H1 (cell line): ENCODE data around the gene RANBP9. TPM values are rescaled to one million over a fixed set of nuclear protein-coding genes. Genes with fewer than 3 reads are reported as not detected.

Experiments
- CTCF ChIA-PET: fragments of 300-600 bp; sonication (Branson Sonifier 250); formaldehyde crosslinking; loops from one replicate; lab custom pipeline; 2021; ENCODE audit not compliant: partially characterized antibody; lab: Charles Lee
- POLR2A ChIA-PET: fragments of 300-600 bp; sonication (Branson Sonifier 250); formaldehyde crosslinking; loops from one replicate; lab custom pipeline; 2021; ENCODE audit warnings: inconsistent platforms; ENCODE audit not compliant: partially characterized antibody; lab: Charles Lee
- DNase-seq, 2 experiments: peaks; one replicate each; pipeline versions ENCODE4 v3.0.0 to v3.0.0-alpha.2; 2010 to 2022; ENCODE audit warnings: low spot score in 2 of 2, low read depth in 1 of 2, mixed read lengths in 1 of 2
- FAIRE-seq: peaks from 2 replicates; lab custom pipeline; 2011; peaks lifted over from hg19 to GRCh38; lab: Jason Lieb, UNC
- H2AFZ ChIP-seq: 2 replicates; pipeline ENCODE4 v1.8.1; 2012; ENCODE audit warnings: low read length, inconsistent platforms
- H2AK5ac ChIP-seq: 2 replicates; pipeline ENCODE4 v1.6.1; 2013; ENCODE audit warnings: low read depth, low read length
- H2BK120ac ChIP-seq: replicated peaks from 2 replicates; pipeline ENCODE3; 2013; ENCODE audit warnings: low read depth, low read length, inconsistent platforms
- H2BK12ac ChIP-seq: 2 replicates; pipeline ENCODE4 v1.6.1; 2013; ENCODE audit warnings: low read depth, low read length
- H2BK15ac ChIP-seq: 2 replicates; pipeline ENCODE4 v1.6.1; 2013; ENCODE audit warnings: low read length
- H2BK20ac ChIP-seq: 2 replicates; pipeline ENCODE4 v1.6.1; 2013; ENCODE audit warnings: low read length
- H2BK5ac ChIP-seq: 2 replicates; pipeline ENCODE4 v1.6.1; 2013; ENCODE audit warnings: low read depth, low read length
- H3K14ac ChIP-seq: 2 replicates; pipeline ENCODE4 v1.6.1; 2013; ENCODE audit warnings: inconsistent platforms; ENCODE audit not compliant: insufficient read length
- H3K18ac ChIP-seq: 2 replicates; pipeline ENCODE4 v1.6.1; 2013; ENCODE audit warnings: low read length; ENCODE audit errors: extremely low read depth
- H3K23ac ChIP-seq: 2 replicates; pipeline ENCODE4 v1.6.1; 2013; ENCODE audit warnings: inconsistent platforms; ENCODE audit not compliant: insufficient read length
- H3K23me2 ChIP-seq: 2 replicates; pipeline ENCODE4 v1.6.1; 2013; ENCODE audit warnings: low read depth, low read length
- H3K27ac ChIP-seq: 2 replicates; pipeline ENCODE4 v1.6.1; 2011; ENCODE audit warnings: low read depth, low read length, inconsistent platforms
- H3K27me3 ChIP-seq, 4 experiments: replicated peaks in 1 of 4; 1 replicate in 1 of 4; 2 replicates in 3 of 4; pipeline versions ENCODE4 v1.6.1 to v1.8.1; 2011 to 2013; ENCODE audit warnings: low read length in 3 of 4, mild to moderate bottlenecking in 3 of 4, inconsistent platforms in 2 of 4, mixed read lengths in 2 of 4, moderate library complexity in 1 of 4; ENCODE audit not compliant: control insufficient read depth in 3 of 4, insufficient read depth in 3 of 4; ENCODE audit errors: extremely low read depth in 1 of 4
- H3K36me3 ChIP-seq, 4 experiments: 2 replicates each; pipeline versions ENCODE4 v1.6.1 to v1.8.1; 2011 to 2013; ENCODE audit warnings: mild to moderate bottlenecking in 4 of 4, low read length in 3 of 4, moderate library complexity in 2 of 4, control low read depth in 1 of 4, inconsistent platforms in 1 of 4; ENCODE audit not compliant: insufficient read depth in 4 of 4, control insufficient read depth in 2 of 4
- H3K4ac ChIP-seq: replicated peaks from 2 replicates; pipeline ENCODE3; 2013; ENCODE audit warnings: low read length, low read depth, mixed read lengths, inconsistent platforms; ENCODE audit not compliant: insufficient read length
- H3K4me1 ChIP-seq, 4 experiments: replicated peaks in 1 of 4; 1 replicate in 1 of 4; 2 replicates in 3 of 4; pipeline versions ENCODE4 v1.6.1 to v1.8.1; 2011 to 2013; ENCODE audit warnings: low read length in 3 of 4, inconsistent platforms in 2 of 4, mixed read lengths in 1 of 4; ENCODE audit not compliant: insufficient read depth in 4 of 4, control insufficient read depth in 3 of 4
- H3K4me2 ChIP-seq, 2 experiments: 2 replicates each; pipeline versions ENCODE4 v1.6.1 to v1.8.1; 2011 to 2013; ENCODE audit warnings: low read depth in 2 of 2, low read length in 2 of 2, control low read depth in 1 of 2, inconsistent platforms in 1 of 2, mild to moderate bottlenecking in 1 of 2; ENCODE audit not compliant: insufficient read depth in 1 of 2
- H3K4me3 ChIP-seq, 4 experiments: fragments of 200-600, 300-600 bp in 1 of 4; sonication (generic), shearing (Covaris generic), sonication (Bioruptor Twin) in 1 of 4; 2 replicates each; pipeline versions ENCODE4 v1.5.1 to v1.8.1; 2011 to 2016; ENCODE audit warnings: low read length in 4 of 4, low read depth in 3 of 4, control low read depth in 2 of 4, inconsistent platforms in 2 of 4, mild to moderate bottlenecking in 2 of 4, mixed read lengths in 1 of 4, moderate library complexity in 1 of 4; ENCODE audit not compliant: insufficient read depth in 2 of 4; ENCODE audit errors: extremely low read depth in 1 of 4
- H3K56ac ChIP-seq: replicated peaks from 2 replicates; pipeline ENCODE3; 2013; ENCODE audit warnings: low read depth, mild to moderate bottlenecking, mixed read lengths, low read length, inconsistent platforms; ENCODE audit not compliant: insufficient read length
- H3K79me1 ChIP-seq: 2 replicates; pipeline ENCODE4 v1.6.1; 2013; ENCODE audit warnings: low read depth, low read length, control low read depth
- H3K79me2 ChIP-seq, 2 experiments: 2 replicates each; pipeline versions ENCODE4 v1.6.1 to v1.8.1; 2012 to 2013; ENCODE audit warnings: low read length in 2 of 2, mild to moderate bottlenecking in 2 of 2, inconsistent platforms in 1 of 2; ENCODE audit not compliant: insufficient read depth in 2 of 2, control insufficient read depth in 1 of 2
- H3K9ac ChIP-seq, 4 experiments: replicated peaks in 1 of 4; 1 replicate in 1 of 4; 2 replicates in 3 of 4; pipeline versions ENCODE4 v1.6.1 to v1.8.1; 2011 to 2013; ENCODE audit warnings: low read depth in 3 of 4, low read length in 3 of 4, control low read depth in 2 of 4, mild to moderate bottlenecking in 2 of 4, moderate library complexity in 2 of 4, inconsistent platforms in 1 of 4; ENCODE audit errors: extremely low read depth in 1 of 4
- H3K9me3 ChIP-seq, 2 experiments: 2 replicates each; pipeline versions ENCODE4 v1.6.1 to v1.8.1; 2012 to 2013; ENCODE audit warnings: mild to moderate bottlenecking in 2 of 2, moderate library complexity in 2 of 2, control low read depth in 1 of 2, inconsistent platforms in 1 of 2, low read depth in 1 of 2, low read length in 1 of 2, mixed read lengths in 1 of 2; ENCODE audit not compliant: insufficient read depth in 2 of 2
- H4K20me1 ChIP-seq, 2 experiments: replicated peaks in 1 of 2; 2 replicates each; pipeline versions ENCODE3 to v1.8.1; 2011 to 2013; ENCODE audit warnings: inconsistent platforms in 2 of 2, low read length in 2 of 2, mild to moderate bottlenecking in 1 of 2; ENCODE audit not compliant: insufficient read depth in 2 of 2, control insufficient read depth in 1 of 2
- H4K5ac ChIP-seq: 2 replicates; pipeline ENCODE4 v1.6.1; 2013; ENCODE audit warnings: low read length, low read depth, mixed read lengths, inconsistent platforms; ENCODE audit not compliant: insufficient read length
- H4K8ac ChIP-seq: 2 replicates; pipeline ENCODE4 v1.8.0; 2013; ENCODE audit warnings: mild to moderate bottlenecking, moderate library complexity, low read length, inconsistent platforms; ENCODE audit not compliant: insufficient read depth; ENCODE audit errors: extremely low read depth
- H4K91ac ChIP-seq: replicated peaks from 2 replicates; pipeline ENCODE3; 2013; ENCODE audit warnings: low read length, mixed read lengths, inconsistent platforms; ENCODE audit not compliant: insufficient read length
- ATF2 ChIP-seq: IDR thresholded peaks from 2 replicates; pipeline ENCODE4 v1.6.1; 2012; ENCODE audit warnings: low read length, inconsistent platforms
- ATF3 ChIP-seq: IDR thresholded peaks from 2 replicates; pipeline ENCODE4 v1.6.1; 2011; ENCODE audit warnings: low read depth, mild to moderate bottlenecking, low read length; ENCODE audit not compliant: insufficient read depth
- BACH1 ChIP-seq: IDR thresholded peaks from 2 replicates; pipeline ENCODE4 v1.6.1; 2012; ENCODE audit warnings: low read length, improper control_type of control experiment
- EGR1 ChIP-seq: IDR thresholded peaks from 2 replicates; pipeline ENCODE4 v1.6.1; 2011; ENCODE audit warnings: low read depth, low read length, borderline replicate concordance
- KDM1A ChIP-seq: fragments of 200-600, 300-600 bp; sonication (generic); IDR thresholded peaks from 2 replicates; pipeline ENCODE4 v1.7.1; 2016; ENCODE audit warnings: mild to moderate bottlenecking, low read length, borderline replicate concordance
- NRF1 ChIP-seq: IDR thresholded peaks from 2 replicates; pipeline ENCODE4 v1.6.1; 2011; ENCODE audit warnings: mild to moderate bottlenecking, low read depth, low read length, improper control_type of control experiment
- RFX5 ChIP-seq: IDR thresholded peaks from 2 replicates; pipeline ENCODE4 v1.6.1; 2011; ENCODE audit warnings: low read depth, low read length, improper control_type of control experiment, borderline replicate concordance
- RXRA ChIP-seq: IDR thresholded peaks from 2 replicates; pipeline ENCODE4 v1.6.1; 2011; ENCODE audit warnings: low read depth, mild to moderate bottlenecking, low read length, moderate library complexity; ENCODE audit not compliant: insufficient read depth
- SP1 ChIP-seq: IDR thresholded peaks from 2 replicates; pipeline ENCODE4 v1.6.1; 2011; ENCODE audit warnings: low read depth, low read length
- SUZ12 ChIP-seq: fragments of 200-600 bp; sonication (generic); IDR thresholded peaks from 2 replicates; pipeline ENCODE4 v1.6.1; 2012; ENCODE audit warnings: mild to moderate bottlenecking, inconsistent platforms, low read length, moderate library complexity, mixed read lengths
- WGBS, 2 experiments: shearing (Covaris generic) in 1 of 2; methylation state at CpG; one replicate each; pipeline versions ENCODE4 v1.1.6 to v1.1.7; 2013 to 2015; ENCODE audit warnings: low lambda C conversion rate in 2 of 2, mixed read lengths in 2 of 2, inconsistent platforms in 1 of 2, low coverage in 1 of 2, missing lambda C conversion rate in 1 of 2; ENCODE audit not compliant: insufficient replicate concordance in 2 of 2, insufficient coverage in 1 of 2, insufficient read length in 1 of 2; ENCODE audit errors: extremely low coverage in 1 of 2, missing lambda C conversion rate in 1 of 2; 5-methylcytosine and 5-hydroxymethylcytosine counted together
- polyA plus RNA-seq, 7 experiments: library from polyadenylated mRNA; depleted of rRNA in 3 of 7; stranded (reverse) in 5 of 7; unstranded in 2 of 7; fragments of >200 nt in 5 of 7; fragments of 200-250 nt in 2 of 7; gene quantifications; 1 replicate in 5 of 7; 2 replicates in 1 of 7; 4 replicates in 1 of 7; pipeline versions ENCODE4 v1.2.1 to v1.2.3, GENCODE V29; 2011 to 2013; ENCODE audit warnings: missing spikeins in 2 of 7, mixed read lengths in 2 of 7
- total RNA-seq: library from RNA; stranded (reverse); fragmentation: NEBNext Ultra II Directional; extraction: Animal tissue kit (Norgen Biotek cat#: 25700); gene quantifications from 2 replicates; pipeline ENCODE4 v1.2.1, GENCODE V29; 2021

The RANBP9 gene
- total and polyA plus RNA-seq, 2 of the 8 experiments (the other 6 are each of a cell fraction or from before 2014, with no cell fraction given): 13.0 to 36.7 TPM

- Histone ChIP-seq H3K9ac (no peak overlapping the region), H3K14ac (no peak overlapping the region), H3K27me3 (no peaks in the 10 kb centered on the region), H2AFZ (no peak overlapping the region), H3K4ac (no peak overlapping the region), H3K27ac (no peak overlapping the region), H2AK5ac (no peak overlapping the region), H2BK5ac (no peak overlapping the region), H3K4me1 (no peaks in the 10 kb centered on the region), H2BK20ac (no peak overlapping the region), H3K18ac (no peak overlapping the region), H4K8ac (no peak overlapping the region), H3K36me3 (no peaks in the 10 kb centered on the region), H3K79me1 (no peaks in the 10 kb centered on the region; the same call in 1 of the 2 replicates), H3K56ac (no peak overlapping the region), H2BK120ac (no peak overlapping the region), H4K91ac (no peak overlapping the region), H3K4me3 (no peak overlapping the region), H4K5ac (no peak overlapping the region), H3K23ac (no peak overlapping the region), H3K23me2 (no peaks in the 10 kb centered on the region), H3K79me2 (peaks cover 0 to 57% of the 10 kb centered on the region in 2 experiments; a peak in 2 of 4 replicates), H4K20me1 (peaks cover 2 to 6% of the 10 kb centered on the region in 2 experiments), H3K9me3 (no peaks in the 10 kb centered on the region), H2BK12ac (no peak overlapping the region), H2BK15ac (no peak overlapping the region), H3K4me2 (no peak overlapping the region)
- DNase-seq (no peak), FAIRE-seq (no peak)
- WGBS, 2 experiments: 88% methylated on average over 5 of the region's 5 CpGs; no CpG with 5 or more reads in 1 of the 2 experiments
- TF ChIP-seq ATF3 (no peak), ATF2 (no peak), EGR1 (no peak), KDM1A (no peak), RFX5 (no peak), BACH1 (no peak), SP1 (no peak), RXRA (no peak), SUZ12 (no peak), NRF1 (no peak)
- POLR2A ChIA-PET: interaction anchor here (1.4 kb wide), 1 partner anchor 14 kb away, joined by 3 read pairs; no protein-coding TSS in a partner anchor
- CTCF ChIA-PET: no interaction called here
Measured at GRCh38 chr6:13689511-13690256, 22.0 kb downstream of the RANBP9 start.
